Cardiac septum (tissue), 1 donor: ENCODE results near the gene ITGBL1. TPM values are rescaled to one million over a fixed set of nuclear protein-coding genes. Genes with fewer than 3 reads are reported as not detected.
"Not testable (repeated sequence)": the region's sequence is repeated elsewhere in the genome, so short reads cannot be mapped to it uniquely, and the experiment has no call there.

ENCODE experiments used
- DNase-seq: peaks from one replicate; pipeline ENCODE4 v3.0.0-alpha.2; 2020; ENCODE audit warnings: low spot score
- intact Hi-C: fragments of 100-400 bp; cut with DNase I; formaldehyde crosslinking; loops from one replicate; pipeline ENCODE4 v1.14.0; 2022
- total RNA-seq: library from RNA; stranded (reverse); fragmentation: NEBNext Ultra II Directional; extraction: Animal tissue kit (Norgen Biotek cat#: 25700); gene quantifications from one replicate; pipeline ENCODE4 v1.2.1, GENCODE V29; 2021
- donor health status: DM: no; HTN: no; CAD: no.

ITGBL1 gene
- total RNA-seq, 1 donor from 2014 or later = 9.2 TPM

GRCh38 chr13:101493541-101493940 is 41.1 kb downstream of the ITGBL1 start:
- no peak for DNase-seq
- intact Hi-C loops = no loop called here

- intact Hi-C loops = no loop called here
- no peak for DNase-seq
These were observed 46.9 kb downstream of the ITGBL1 start for GRCh38 chr13:101499406-101499805.

- no peak for DNase-seq
- intact Hi-C loops = no loop called here
These were observed 50.1 kb downstream of the ITGBL1 start for GRCh38 chr13:101502618-101503017.

GRCh38 chr13:101511161-101511560 is 58.7 kb downstream of the ITGBL1 start:
- intact Hi-C loops = no loop called here
- no peak for DNase-seq

GRCh38 chr13:101511766-101512165 is 59.3 kb downstream of the ITGBL1 start:
- DNase-seq = no peak
- intact Hi-C loops = no loop called here

GRCh38 chr13:101512650-101513049 is 60.2 kb downstream of the ITGBL1 start:
- DNase-seq = no peak
- intact Hi-C loops = no loop called here

- DNase-seq = no peak
- intact Hi-C loops = no loop called here
These were observed 61.6 kb downstream of the ITGBL1 start for GRCh38 chr13:101514100-101514499.

GRCh38 chr13:101514695-101515275 is 62.3 kb downstream of the ITGBL1 start:
- intact Hi-C loops = loop anchor here (5.0 kb wide), 1 partner anchor 243 kb away; no protein-coding TSS in a partner anchor
- DNase-seq = no peak

GRCh38 chr13:101515504-101515903 is 63.0 kb downstream of the ITGBL1 start:
- intact Hi-C loops = loop anchor here (5.0 kb wide), 1 partner anchor 242 kb away; no protein-coding TSS in a partner anchor
- no peak for DNase-seq

GRCh38 chr13:101516262-101516661 is 63.8 kb downstream of the ITGBL1 start:
- intact Hi-C loops = loop anchor here (5.0 kb wide), 1 partner anchor 241 kb away; no protein-coding TSS in a partner anchor
- DNase-seq = no peak

GRCh38 chr13:101520672-101521071 is 68.2 kb downstream of the ITGBL1 start:
- no peak for DNase-seq
- intact Hi-C loops = loop anchor here (10.0 kb wide), 1 partner anchor 104 kb away; no protein-coding TSS in a partner anchor

GRCh38 chr13:101521371-101521770 is 68.9 kb downstream of the ITGBL1 start:
- no peak for DNase-seq
- intact Hi-C loops = loop anchor here (10.0 kb wide), 1 partner anchor 103 kb away; no protein-coding TSS in a partner anchor

GRCh38 chr13:101522607-101523006 is 70.1 kb downstream of the ITGBL1 start:
- DNase-seq = no peak
- intact Hi-C loops = loop anchor here (10.0 kb wide), 1 partner anchor 102 kb away; no protein-coding TSS in a partner anchor

- intact Hi-C loops = loop anchor here (10.0 kb wide), 1 partner anchor 101 kb away; no protein-coding TSS in a partner anchor
These were observed 71.0 kb downstream of the ITGBL1 start for GRCh38 chr13:101523154-101524131.

GRCh38 chr13:101527130-101527529 is 74.7 kb downstream of the ITGBL1 start:
- DNase-seq = no peak
- intact Hi-C loops = loop anchor here (10.0 kb wide), 1 partner anchor 98 kb away; no protein-coding TSS in a partner anchor

More at GRCh38 chr13:101523154-101524131, 71.0 kb downstream of the ITGBL1 start:
- DNase-seq = no peak

- intact Hi-C loops = loop anchor here (10.0 kb wide), 1 partner anchor 95 kb away; no protein-coding TSS in a partner anchor
- no peak for DNase-seq
These were observed 76.9 kb downstream of the ITGBL1 start for GRCh38 chr13:101529422-101529821.

- intact Hi-C loops = no loop called here
- DNase-seq = no peak
These were observed 77.8 kb downstream of the ITGBL1 start for GRCh38 chr13:101530293-101530692.

- intact Hi-C loops = no loop called here
- DNase-seq = no peak
These were observed 82.8 kb downstream of the ITGBL1 start for GRCh38 chr13:101535192-101535746.

- no peak for DNase-seq
- intact Hi-C loops = no loop called here
These were observed 83.6 kb downstream of the ITGBL1 start for GRCh38 chr13:101536079-101536478.

- DNase-seq, intact Hi-C loops: not testable (repeated sequence)
These were observed 92.1 kb downstream of the ITGBL1 start for GRCh38 chr13:101544544-101544943.
